H1 (cell line): ENCODE data around the gene OLR1. TPM values are rescaled to one million over a fixed set of nuclear protein-coding genes. Genes with fewer than 3 reads are reported as not detected.

ENCODE experiments used
- ASH2L ChIP-seq: fragments of 200-600, 300-600 bp; sonication (generic); IDR thresholded peaks from one replicate; pipeline ENCODE4 v1.7.1; 2017; ENCODE audit warnings: low read length
- BACH1 ChIP-seq: IDR thresholded peaks from 2 replicates; pipeline ENCODE4 v1.6.1; 2012; ENCODE audit warnings: low read length, improper control_type of control experiment
- CHD1 ChIP-seq: IDR thresholded peaks from 2 replicates; pipeline ENCODE4 v1.6.1; 2012; ENCODE audit warnings: low read depth, low read length, improper control_type of control experiment
- JUND ChIP-seq: IDR thresholded peaks from 2 replicates; pipeline ENCODE4 v1.6.1; 2011; ENCODE audit warnings: mild to moderate bottlenecking, improper control_type of control experiment, low read length
- MAFK ChIP-seq: IDR thresholded peaks from 2 replicates; pipeline ENCODE4 v1.6.1; 2012; ENCODE audit warnings: low read depth, mild to moderate bottlenecking, improper control_type of control experiment, low read length
- NANOG ChIP-seq: IDR thresholded peaks from 2 replicates; pipeline ENCODE4 v1.6.1; 2011; ENCODE audit warnings: low read length, low read depth, mild to moderate bottlenecking, inconsistent platforms; ENCODE audit not compliant: insufficient read depth, poor library complexity, severe bottlenecking
- PHF8 ChIP-seq: fragments of 200-600 bp; sonication (generic); conservative IDR thresholded peaks from 2 replicates; pipeline ENCODE4 v1.7.1; 2012; ENCODE audit warnings: low read depth, mild to moderate bottlenecking, inconsistent platforms, low read length, moderate library complexity
- POLR2A ChIP-seq, 2 experiments: IDR thresholded peaks; 1 replicate in 1 of 2; 2 replicates in 1 of 2; pipeline ENCODE4 v1.6.1; 2011; ENCODE audit warnings: low read depth in 2 of 2, low read length in 2 of 2, mild to moderate bottlenecking in 2 of 2; ENCODE audit errors: control extremely low read depth in 1 of 2
- SP1 ChIP-seq: IDR thresholded peaks from 2 replicates; pipeline ENCODE4 v1.6.1; 2011; ENCODE audit warnings: low read depth, low read length
- SP4 ChIP-seq: IDR thresholded peaks from 2 replicates; pipeline ENCODE4 v1.6.1; 2012; ENCODE audit warnings: low read length, inconsistent platforms
- SRF ChIP-seq: IDR thresholded peaks from 2 replicates; pipeline ENCODE4 v1.6.1; 2011; ENCODE audit warnings: mild to moderate bottlenecking, low read depth, low read length, moderate library complexity
- polyA plus RNA-seq, 7 experiments: library from polyadenylated mRNA; depleted of rRNA in 3 of 7; stranded (reverse) in 5 of 7; unstranded in 2 of 7; fragments of >200 nt in 5 of 7; fragments of 200-250 nt in 2 of 7; gene quantifications; 1 replicate in 5 of 7; 2 replicates in 1 of 7; 4 replicates in 1 of 7; pipeline versions ENCODE4 v1.2.1 to v1.2.3, GENCODE V29; 2011 to 2013; ENCODE audit warnings: missing spikeins in 2 of 7, mixed read lengths in 2 of 7
- total RNA-seq: library from RNA; stranded (reverse); fragmentation: NEBNext Ultra II Directional; extraction: Animal tissue kit (Norgen Biotek cat#: 25700); gene quantifications from 2 replicates; pipeline ENCODE4 v1.2.1, GENCODE V29; 2021
- TF ChIP-seq, protein P1 (sequence below): IDR thresholded peaks from 2 replicates; pipeline ENCODE4 v1.6.1; 2011; ENCODE audit warnings: low read length, improper control_type of control experiment

Gene OLR1
- total and polyA plus RNA-seq, 2 of the 8 experiments (the other 6 are each of a cell fraction or from before 2014, with no cell fraction given): not detected

DNA sequence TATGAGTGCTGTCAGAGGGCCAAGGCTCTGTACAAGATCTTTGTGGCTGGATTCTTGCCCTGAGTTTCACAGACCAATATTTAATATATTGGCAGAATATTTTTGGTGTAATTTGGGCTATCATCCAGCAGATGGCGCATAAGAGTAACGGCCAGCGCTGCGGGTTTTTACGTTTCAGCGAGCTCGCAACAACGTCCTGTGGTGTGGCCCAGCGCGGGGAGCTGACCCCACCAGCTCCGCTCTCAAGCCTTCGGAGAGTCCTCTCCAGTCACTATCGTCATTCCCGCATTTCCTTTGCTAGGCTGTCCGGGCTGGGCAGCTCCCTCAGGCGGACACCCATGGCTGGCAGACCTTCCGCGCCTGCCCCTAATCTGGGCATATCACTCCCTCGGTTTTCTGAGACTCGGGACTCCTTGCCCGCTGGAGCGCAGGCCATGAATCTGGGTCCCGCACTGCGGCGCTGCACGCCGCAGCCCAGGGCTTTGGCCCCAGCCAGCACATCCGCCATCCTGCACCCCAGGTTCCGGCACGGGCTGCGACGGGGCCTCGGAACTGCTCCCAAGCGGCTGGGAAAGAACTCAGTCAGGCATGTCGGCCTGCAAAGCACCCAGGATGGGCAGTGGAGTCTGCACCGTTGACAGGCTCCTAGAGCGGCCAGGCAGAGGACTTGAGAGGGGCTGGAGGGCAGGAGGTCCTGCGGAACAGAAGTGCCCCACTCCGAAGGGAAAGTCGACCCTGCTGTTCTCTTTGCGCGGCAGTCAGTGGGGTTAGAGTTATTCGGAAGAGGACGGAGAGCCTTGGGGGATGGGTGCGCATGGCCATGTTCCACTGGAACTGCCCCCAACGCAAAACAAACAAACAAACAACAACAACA lies 18.4 kb downstream of the OLR1 start (continued):
- TF ChIP-seq SP4 (no peak), NANOG (no peak), POLR2A (IDR thresholded peaks at IDR 0.05; ENCODE audit: control extremely low read depth in 1 of 2, low read depth in 2 of 2, low read length in 2 of 2) (peak; percentile 32 to 39; a peak in 2 of 3 replicates), BACH1 (no peak), SRF (no peak), ASH2L (peak; percentile 89), JUND (no peak), SP1 (no peak), PHF8 (peak; percentile 71), CHD1 (no peak), MAFK (no peak)
- TF ChIP-seq, protein P1, sequence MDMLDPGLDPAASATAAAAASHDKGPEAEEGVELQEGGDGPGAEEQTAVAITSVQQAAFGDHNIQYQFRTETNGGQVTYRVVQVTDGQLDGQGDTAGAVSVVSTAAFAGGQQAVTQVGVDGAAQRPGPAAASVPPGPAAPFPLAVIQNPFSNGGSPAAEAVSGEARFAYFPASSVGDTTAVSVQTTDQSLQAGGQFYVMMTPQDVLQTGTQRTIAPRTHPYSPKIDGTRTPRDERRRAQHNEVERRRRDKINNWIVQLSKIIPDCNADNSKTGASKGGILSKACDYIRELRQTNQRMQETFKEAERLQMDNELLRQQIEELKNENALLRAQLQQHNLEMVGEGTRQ: 0 out of 2 replicates have a peak, but pooled peaks have one; percentile 1
